Neural crest cell (in vitro differentiated cells): ENCODE data around the gene GFRA3. TPM values are rescaled to one million over a fixed set of nuclear protein-coding genes. Genes with fewer than 3 reads are reported as not detected.

ENCODE experiments used
- DNase-seq: peaks from one replicate; pipeline ENCODE4 v3.0.0; 2021; ENCODE audit warnings: low read depth, mixed read lengths, low spot score
- H3K27ac Mint-ChIP-seq: one replicate; pipeline ENCODE4 v1.8.0; 2021; ENCODE audit warnings: mild to moderate bottlenecking, mixed read lengths; ENCODE audit not compliant: unreplicated experiment
- H3K27me3 Mint-ChIP-seq: 2 replicates; pipeline ENCODE4 v1.8.0; 2021; ENCODE audit warnings: low read depth, mild to moderate bottlenecking, mixed read lengths
- H3K36me3 Mint-ChIP-seq: 2 replicates; pipeline ENCODE4 v1.8.0; 2021; ENCODE audit warnings: low read depth, mild to moderate bottlenecking, mixed read lengths
- H3K4me1 Mint-ChIP-seq: 2 replicates; pipeline ENCODE4 v1.8.0; 2021; ENCODE audit warnings: mixed read lengths
- H3K4me3 Mint-ChIP-seq: one replicate; pipeline ENCODE4 v1.8.0; 2021; ENCODE audit warnings: mild to moderate bottlenecking, mixed read lengths
- H3K9me3 Mint-ChIP-seq: 2 replicates; pipeline ENCODE4 v1.8.0; 2021; ENCODE audit warnings: mixed read lengths
- CTCF ChIP-seq: fragments of 200-600 bp; sonication (generic); conservative IDR thresholded peaks from 2 replicates; pipeline ENCODE4 v1.5.0; 2021; ENCODE audit warnings: antibody characterized with exemption, mild to moderate bottlenecking
- total RNA-seq: library from RNA; stranded (reverse); gene quantifications from 2 replicates; pipeline ENCODE4 v1.2.1, GENCODE V29; 2021

Gene GFRA3
- total RNA-seq, 1 donor from 2014 or later: 8.5 TPM

DNA sequence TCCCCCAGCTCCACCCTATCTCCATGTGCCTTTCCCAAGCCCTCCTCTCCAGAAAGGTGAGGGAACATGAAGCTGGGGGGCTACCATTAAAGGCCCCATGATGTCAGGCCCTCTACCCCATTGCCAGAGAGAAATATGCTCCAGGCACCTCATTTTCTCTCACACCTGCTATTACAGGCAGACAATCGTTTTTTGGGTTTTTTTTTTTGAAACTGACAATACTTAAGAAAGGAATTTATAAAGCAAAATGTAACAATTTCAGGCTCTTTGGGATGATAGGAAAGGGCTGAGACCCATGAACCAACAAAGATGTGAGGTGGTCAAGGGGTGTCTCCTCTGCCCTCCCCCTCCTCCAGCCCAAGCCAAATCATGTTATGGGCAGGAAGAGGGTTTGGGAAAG is 1.5 kb upstream of the GFRA3 start:
- Mint-ChIP-seq H3K27me3 (peaks cover 30% of the 10 kb centered on the region), H3K36me3 (no peaks in the 10 kb centered on the region), H3K9me3 (peaks cover 2% of the 10 kb centered on the region)

GRCh38 chr5:138275379-138275782 is 960 bp upstream of the GFRA3 start:
- Mint-ChIP-seq H3K27ac (no peak overlapping the region), H3K9me3 (peaks cover 2% of the 10 kb centered on the region), H3K27me3 (peaks cover 30% of the 10 kb centered on the region)

More for the DNA sequence above, 1.5 kb upstream of the GFRA3 start:
- H3K4me3 Mint-ChIP-seq: peak overlapping the region; percentile 56
- TF ChIP-seq CTCF: no peak
- H3K4me1 Mint-ChIP-seq: peaks cover 24% of the 10 kb centered on the region
- DNase-seq: no peak
- H3K27ac Mint-ChIP-seq: no peak overlapping the region

GRCh38 chr5:138273834-138274188 is 610 bp downstream of the GFRA3 start:
- Mint-ChIP-seq H3K4me1 (peaks cover 24% of the 10 kb centered on the region), H3K27me3 (peaks cover 30% of the 10 kb centered on the region), H3K9me3 (peaks cover 2% of the 10 kb centered on the region), H3K4me3 (peak overlapping the region; percentile 55), H3K36me3 (no peaks in the 10 kb centered on the region), H3K27ac (no peak overlapping the region)
- DNase-seq: no peak
- TF ChIP-seq CTCF: no peak

More at GRCh38 chr5:138275379-138275782, 960 bp upstream of the GFRA3 start:
- no peak for DNase-seq
- no peaks in the 10 kb centered on the region for H3K36me3 Mint-ChIP-seq
- peak overlapping the region; percentile 36 for H3K4me3 Mint-ChIP-seq
- TF ChIP-seq CTCF: peak; percentile 14
- H3K4me1 Mint-ChIP-seq: peaks cover 24% of the 10 kb centered on the region

GRCh38 chr5:138272681-138273080 is 1.7 kb downstream of the GFRA3 start:
- H3K9me3 Mint-ChIP-seq: no peaks in the 10 kb centered on the region
- no peak overlapping the region for H3K4me3 Mint-ChIP-seq
- peaks cover 30% of the 10 kb centered on the region for H3K27me3 Mint-ChIP-seq
- no peak overlapping the region for H3K27ac Mint-ChIP-seq
- no peak for TF ChIP-seq CTCF
- H3K36me3 Mint-ChIP-seq: no peaks in the 10 kb centered on the region
- H3K4me1 Mint-ChIP-seq: peaks cover 24% of the 10 kb centered on the region
- DNase-seq: no peak

- DNase-seq: no peak
- no peaks in the 10 kb centered on the region for H3K9me3 Mint-ChIP-seq
- TF ChIP-seq CTCF: no peak
These were observed 3.1 kb downstream of the GFRA3 start for GRCh38 chr5:138271281-138271680.

DNA sequence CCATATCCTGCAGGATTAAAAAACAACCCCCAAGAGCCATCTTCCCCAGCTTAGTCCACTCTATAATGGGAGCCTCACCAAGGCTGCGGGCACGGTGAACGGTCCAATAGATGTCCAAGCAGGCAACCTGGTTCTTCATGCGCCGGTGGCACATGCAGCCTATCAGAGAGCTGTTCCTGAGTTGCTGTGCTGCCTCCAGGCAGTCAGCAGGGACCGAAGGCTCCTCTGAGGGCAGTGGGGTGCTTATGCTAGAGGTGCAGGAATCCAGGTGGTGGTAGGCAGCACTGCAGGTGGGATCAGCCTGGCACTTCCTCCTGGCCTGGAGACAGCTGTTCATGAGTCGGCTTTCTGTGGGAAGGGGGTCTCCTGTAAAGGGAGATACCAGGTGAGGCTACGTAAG is 10.2 kb downstream of the GFRA3 start:
- H3K27ac Mint-ChIP-seq: no peak overlapping the region

More at GRCh38 chr5:138271281-138271680, 3.1 kb downstream of the GFRA3 start:
- Mint-ChIP-seq H3K27me3 (peaks cover 24% of the 10 kb centered on the region), H3K4me3 (no peak overlapping the region), H3K27ac (no peak overlapping the region), H3K36me3 (no peaks in the 10 kb centered on the region), H3K4me1 (peaks cover 24% of the 10 kb centered on the region)

More for the DNA sequence above, 10.2 kb downstream of the GFRA3 start:
- peaks cover 4% of the 10 kb centered on the region for H3K4me1 Mint-ChIP-seq
- no peaks in the 10 kb centered on the region for H3K9me3 Mint-ChIP-seq
- TF ChIP-seq CTCF: no peak
- no peak overlapping the region for H3K4me3 Mint-ChIP-seq
- H3K36me3 Mint-ChIP-seq: no peaks in the 10 kb centered on the region
- H3K27me3 Mint-ChIP-seq: no peaks in the 10 kb centered on the region
- no peak for DNase-seq
